ENCODE measurements around the gene SLC6A13. TPM values are rescaled to one million over a fixed set of nuclear protein-coding genes. Genes with fewer than 3 reads are reported as not detected.
A peak's percentile ranks its signal among the peaks of the same experiment; 100 is the strongest.

Gene SLC6A13
- total and polyA plus RNA-seq, 2 of the 8 experiments (the other 6 are each of a cell fraction or from before 2014, with no cell fraction given), result 0.03 TPM; not detected in 1

DNA sequence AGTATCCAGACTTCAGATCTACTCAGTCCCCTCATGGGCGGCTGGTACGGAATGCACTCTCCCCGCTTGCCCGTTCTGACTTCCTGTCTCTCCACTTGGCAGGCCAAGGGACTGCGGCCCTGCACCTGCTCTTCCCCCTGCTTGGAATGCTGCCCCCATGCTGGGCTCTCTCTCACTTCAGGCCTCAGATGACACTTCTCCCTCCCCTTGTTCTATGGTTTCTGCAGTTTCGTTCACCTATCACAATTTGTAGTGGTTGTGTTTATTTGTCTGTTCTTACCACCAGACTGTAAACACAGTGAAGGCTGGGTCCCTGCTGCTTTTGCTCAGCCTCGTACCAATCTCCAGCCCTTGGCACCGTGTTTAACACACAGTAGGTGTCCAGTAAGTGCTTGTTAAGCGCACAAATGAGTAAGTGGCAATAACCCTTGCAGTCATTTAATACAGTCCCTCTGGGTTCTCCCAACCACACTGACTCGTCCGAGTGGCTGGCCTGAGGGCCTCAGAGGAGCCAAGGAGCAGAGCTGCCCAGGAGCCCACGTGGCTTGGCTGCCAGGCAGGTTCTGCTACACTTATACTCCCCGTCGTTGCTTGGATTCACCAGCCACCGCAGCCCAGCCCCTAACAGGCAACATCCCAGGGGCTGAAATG, 60.4 kb downstream of the SLC6A13 start:
- no peaks in the 10 kb centered on the region for H3K9me3 ChIP-seq (ENCODE audit: insufficient read depth in 2 of 2, low read depth in 1 of 2, low read length in 1 of 2)
- no peak overlapping the region for H2AFZ ChIP-seq (ENCODE audit: low read length)
- H3K4me2 ChIP-seq (ENCODE audit: insufficient read depth in 1 of 2, low read depth in 2 of 2, low read length in 2 of 2), result peak overlapping the region; percentile 50 to 82
- H4K91ac ChIP-seq (replicated peaks; ENCODE audit: insufficient read length, low read length), result no peak overlapping the region
- H4K5ac ChIP-seq (ENCODE audit: insufficient read length, low read depth, low read length), result no peak overlapping the region
- H3K9ac ChIP-seq (replicated peaks in 1 of 4; ENCODE audit: extremely low read depth in 1 of 4, low read depth in 3 of 4, low read length in 3 of 4), result no peak overlapping the region
- no peak for FAIRE-seq
- WGBS, 2 experiments (ENCODE audit: extremely low coverage in 1 of 2, insufficient coverage in 1 of 2, insufficient read length in 1 of 2, insufficient replicate concordance in 2 of 2, low coverage in 1 of 2, low lambda C conversion rate in 2 of 2, missing lambda C conversion rate in 1 of 2), result 34% methylated on average over 15 of the region's 15 CpGs; no CpG with 5 or more reads in 1 of the 2 experiments
- ChIA-PET CTCF (ENCODE audit: partially characterized antibody) (interaction anchor here (0.9 to 7.3 kb wide), 8 partner anchors 10 to 57 kb away, joined by 3 to 74 read pairs (median 8); no protein-coding TSS in a partner anchor), POLR2A (ENCODE audit: partially characterized antibody) (interaction anchor here (0.8 to 1.4 kb wide), 2 partner anchors 19 to 23 kb away, joined by 3 to 4 read pairs; no protein-coding TSS in a partner anchor)
- H2BK15ac ChIP-seq (ENCODE audit: low read length), result peak overlapping the region; percentile 88
- no peaks in the 10 kb centered on the region for H3K79me2 ChIP-seq (ENCODE audit: control insufficient read depth in 1 of 2, insufficient read depth in 2 of 2, low read length in 2 of 2)
- no peak overlapping the region for H2AK5ac ChIP-seq (ENCODE audit: low read depth, low read length)
- peak overlapping the region in 2 of 4 experiments; percentile 17 to 31; a peak in 3 of 8 replicates for H3K4me3 ChIP-seq (ENCODE audit: extremely low read depth in 1 of 4, insufficient read depth in 2 of 4, low read depth in 3 of 4, low read length in 4 of 4)
- no peak overlapping the region for H2BK120ac ChIP-seq (replicated peaks; ENCODE audit: low read depth, low read length)
- peaks cover 5% of the 10 kb centered on the region; the same call in 1 of the 2 replicates for H3K23me2 ChIP-seq (ENCODE audit: low read depth, low read length)
- no peaks in the 10 kb centered on the region for H3K79me1 ChIP-seq (ENCODE audit: low read depth, low read length)
- H3K18ac ChIP-seq (ENCODE audit: extremely low read depth, low read length), result no peak overlapping the region
- H3K4ac ChIP-seq (replicated peaks; ENCODE audit: insufficient read length, low read depth, low read length), result no peak overlapping the region
- peak in 1 of 2 experiments; percentile 63 for DNase-seq (ENCODE audit: low read depth in 1 of 2, low spot score in 2 of 2)
- H3K27ac ChIP-seq (ENCODE audit: low read depth, low read length), result no peak overlapping the region
- H2BK12ac ChIP-seq (ENCODE audit: low read depth, low read length), result peak overlapping the region; percentile 80; the same call in 1 of the 2 replicates
- H3K56ac ChIP-seq (replicated peaks; ENCODE audit: insufficient read length, low read depth, low read length), result no peak overlapping the region
- no peak overlapping the region; the same call in 1 of the 2 replicates for H4K8ac ChIP-seq (ENCODE audit: extremely low read depth, insufficient read depth, low read length)
- H2BK20ac ChIP-seq (ENCODE audit: low read length), result no peak overlapping the region
- H2BK5ac ChIP-seq (ENCODE audit: low read depth, low read length), result no peak overlapping the region
- no peaks in the 10 kb centered on the region; a peak in 1 of 8 replicates for H3K36me3 ChIP-seq (ENCODE audit: control insufficient read depth in 2 of 4, insufficient read depth in 4 of 4, low read length in 3 of 4)
- peaks cover 0 to 2% of the 10 kb centered on the region in 2 experiments for H4K20me1 ChIP-seq (replicated peaks in 1 of 2; ENCODE audit: control insufficient read depth in 1 of 2, insufficient read depth in 2 of 2, low read length in 2 of 2)
- H3K27me3 ChIP-seq (replicated peaks in 1 of 4; ENCODE audit: control insufficient read depth in 3 of 4, extremely low read depth in 1 of 4, insufficient read depth in 3 of 4, low read length in 3 of 4), result peaks cover 5 to 51% (median 33%) of the 10 kb centered on the region in 4 experiments
- H3K4me1 ChIP-seq (replicated peaks in 1 of 4; ENCODE audit: control insufficient read depth in 3 of 4, insufficient read depth in 4 of 4, low read length in 3 of 4), result peaks cover 7 to 18% (median 12%) of the 10 kb centered on the region in 4 experiments
- H3K23ac ChIP-seq (ENCODE audit: insufficient read length), result no peak overlapping the region
- no peak overlapping the region for H3K14ac ChIP-seq (ENCODE audit: insufficient read length)
- peak; percentile 37 for TF ChIP-seq ASH2L (IDR thresholded peaks at IDR 0.05; ENCODE audit: low read length)
- TF ChIP-seq RFX5 (IDR thresholded peaks at IDR 0.05; ENCODE audit: borderline replicate concordance, low read depth, low read length), result no peak
- TF ChIP-seq EZH2 (IDR thresholded peaks at IDR 0.05; ENCODE audit: low read depth, low read length, severe bottlenecking), result no peak
- TF ChIP-seq NANOG (IDR thresholded peaks at IDR 0.05; ENCODE audit: insufficient read depth, low read depth, low read length, poor library complexity, severe bottlenecking), result no peak
- TF ChIP-seq EGR1 (IDR thresholded peaks at IDR 0.05; ENCODE audit: borderline replicate concordance, low read depth, low read length), result 0 out of 2 replicates have a peak, but pooled peaks have one; percentile 41
- TF ChIP-seq SIN3A (conservative IDR thresholded peaks at IDR 0.05 in 1 of 2, IDR thresholded peaks at IDR 0.05 in 1 of 2; ENCODE audit: low read depth in 1 of 2, low read length in 2 of 2), result 0 out of 4 replicates have a peak, but pooled peaks of 1 of the 2 experiments have one; percentile 36
- TF ChIP-seq TEAD4 (IDR thresholded peaks at IDR 0.05; ENCODE audit: low read depth, low read length), result peak; percentile 93
- TF ChIP-seq JUN (IDR thresholded peaks at IDR 0.05; ENCODE audit: low read depth, low read length), result no peak
- 0 out of 2 replicates have a peak, but pooled peaks have one; percentile 39 for TF ChIP-seq SP1 (IDR thresholded peaks at IDR 0.05; ENCODE audit: low read depth, low read length)
- no peak for TF ChIP-seq FOSL1 (IDR thresholded peaks at IDR 0.05; ENCODE audit: insufficient read depth, low read depth, low read length)
- TF ChIP-seq, protein P1, sequence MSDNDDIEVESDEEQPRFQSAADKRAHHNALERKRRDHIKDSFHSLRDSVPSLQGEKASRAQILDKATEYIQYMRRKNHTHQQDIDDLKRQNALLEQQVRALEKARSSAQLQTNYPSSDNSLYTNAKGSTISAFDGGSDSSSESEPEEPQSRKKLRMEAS (IDR thresholded peaks at IDR 0.05), result no peak
